NCI-H2196 treated with DMSO at 0.1 percent for 48 hours (cell line): ENCODE data around the gene CER1.
"Not testable (repeated sequence)": the region's sequence is repeated elsewhere in the genome, so short reads cannot be mapped to it uniquely, and the experiment has no call there.

ENCODE experiments used
- DNase-seq: peaks from one replicate; lab custom pipeline; 2025; ENCODE audit not compliant: unreplicated experiment; lab: John Stamatoyannopoulos, UW

Gene CER1

DNA sequence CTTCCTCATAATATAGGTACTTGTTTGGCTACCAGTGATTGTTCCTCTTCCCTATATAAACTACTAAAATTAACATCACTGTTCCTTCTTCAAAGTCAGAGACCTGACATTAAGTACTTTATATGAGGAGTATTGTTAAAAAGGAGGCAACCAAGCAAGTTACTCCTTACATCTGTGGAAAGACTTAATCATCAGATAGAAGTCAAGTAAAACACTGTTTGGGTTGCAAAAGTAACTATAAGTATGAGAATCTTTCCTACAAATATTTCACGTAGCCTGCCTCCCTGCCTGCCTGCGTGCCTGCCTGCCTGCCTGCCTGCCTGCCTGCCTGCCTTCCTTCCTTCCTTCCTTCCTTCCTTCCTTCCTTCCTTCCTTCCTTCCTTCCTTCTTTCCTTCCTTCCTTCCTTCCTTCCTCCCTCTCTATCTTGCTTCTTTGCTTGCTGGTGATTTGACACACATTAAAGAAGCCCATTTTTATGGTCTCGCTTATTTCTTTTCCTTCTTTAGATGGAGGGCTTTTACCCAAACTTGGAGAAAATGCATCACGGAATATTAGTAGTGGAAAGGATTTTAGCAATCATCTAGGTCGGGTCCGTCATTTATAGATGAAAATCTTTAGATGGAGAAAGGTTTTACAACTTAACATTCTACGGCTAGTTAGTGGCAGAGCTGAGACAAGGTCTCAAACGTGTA, 3.2 kb downstream of the CER1 start:
- DNase-seq = no peak

DNA sequence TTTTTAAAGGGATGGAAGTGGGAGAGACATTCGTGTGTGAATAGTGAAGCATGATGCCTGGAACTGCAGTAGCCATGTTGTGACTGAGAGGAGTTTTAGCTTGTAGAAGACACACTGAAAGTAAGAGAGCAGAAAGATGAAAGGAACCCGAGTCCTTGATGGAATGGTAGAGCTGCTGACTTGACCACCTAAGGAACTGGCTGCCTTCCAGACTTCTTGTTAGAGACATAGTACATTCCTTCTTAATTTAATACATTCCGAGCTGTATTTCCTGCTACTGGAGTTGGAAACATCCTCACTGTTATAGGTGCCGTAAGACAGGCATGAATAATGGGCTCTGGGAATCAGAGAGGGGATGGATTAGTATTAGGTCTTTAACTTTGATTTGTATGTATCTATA, 7.4 kb downstream of the CER1 start:
- no peak for DNase-seq

GRCh38 chr9:14713187-14713767, 9.3 kb downstream of the CER1 start:
- no peak for DNase-seq

DNA sequence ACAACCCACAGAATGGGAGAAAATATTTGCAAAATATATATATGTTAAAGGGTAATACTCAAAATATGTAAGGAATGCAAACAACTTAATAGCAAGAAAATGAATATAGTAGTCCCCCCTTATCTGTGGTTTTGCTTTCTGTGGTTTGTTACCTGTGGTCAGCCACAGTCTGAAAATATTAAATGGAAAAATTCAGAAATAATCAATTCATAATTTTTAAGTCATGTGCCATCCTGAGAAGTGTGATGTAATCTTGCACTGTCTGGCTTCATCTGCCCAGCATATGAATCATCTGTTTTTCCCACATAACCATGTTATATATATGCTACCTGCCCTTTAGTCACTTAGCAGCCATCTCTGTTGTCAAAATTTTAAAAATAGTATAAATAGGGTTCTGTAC, 11.7 kb downstream of the CER1 start:
- no peak for DNase-seq

DNA sequence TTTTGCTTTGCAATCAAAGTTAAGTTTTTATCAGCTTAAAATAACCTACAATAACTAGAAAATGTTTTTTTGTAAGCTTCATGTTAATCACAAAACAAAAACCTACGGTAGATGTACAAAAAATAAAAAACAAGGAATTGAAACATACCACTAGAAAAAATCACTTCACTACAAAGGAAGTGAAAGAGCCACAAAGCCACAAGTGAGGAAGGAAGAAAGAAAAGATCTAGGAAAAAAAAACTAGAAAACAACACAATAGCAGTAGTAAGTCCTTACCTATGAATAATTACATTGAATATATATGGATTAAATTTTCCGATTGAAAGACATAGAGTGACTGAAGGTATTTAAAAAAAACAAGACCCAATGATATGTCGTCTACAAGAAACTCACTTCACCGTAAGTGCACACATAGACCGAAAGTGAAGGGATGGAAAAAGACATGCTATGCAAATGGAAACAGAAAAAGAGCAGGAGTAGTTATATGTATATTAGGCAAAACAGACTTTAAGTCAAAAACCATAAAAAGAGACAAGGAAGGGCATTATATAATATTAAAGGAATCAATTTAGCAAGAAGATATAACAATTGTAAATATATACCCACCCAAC, 15.9 kb downstream of the CER1 start:
- no peak for DNase-seq

DNA sequence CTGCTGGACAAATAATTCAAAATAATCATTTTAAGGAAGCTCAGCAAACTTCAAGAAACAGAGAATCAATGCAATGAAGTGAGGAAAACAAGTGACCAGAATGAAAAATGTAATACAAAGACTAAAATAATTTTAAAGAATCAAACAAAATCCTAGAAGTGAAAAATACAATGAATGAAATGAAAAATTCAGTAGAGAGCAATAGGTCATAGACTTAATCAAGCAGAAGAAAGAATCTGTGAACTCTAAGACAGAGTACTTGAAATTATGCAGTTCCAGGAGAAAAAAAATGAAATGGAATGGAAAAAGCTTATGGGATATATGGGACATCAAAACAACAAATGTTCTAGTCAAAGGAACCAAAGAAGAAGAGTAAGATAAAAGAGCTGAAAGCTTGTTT, 17.5 kb downstream of the CER1 start:
- DNase-seq = no peak

DNA sequence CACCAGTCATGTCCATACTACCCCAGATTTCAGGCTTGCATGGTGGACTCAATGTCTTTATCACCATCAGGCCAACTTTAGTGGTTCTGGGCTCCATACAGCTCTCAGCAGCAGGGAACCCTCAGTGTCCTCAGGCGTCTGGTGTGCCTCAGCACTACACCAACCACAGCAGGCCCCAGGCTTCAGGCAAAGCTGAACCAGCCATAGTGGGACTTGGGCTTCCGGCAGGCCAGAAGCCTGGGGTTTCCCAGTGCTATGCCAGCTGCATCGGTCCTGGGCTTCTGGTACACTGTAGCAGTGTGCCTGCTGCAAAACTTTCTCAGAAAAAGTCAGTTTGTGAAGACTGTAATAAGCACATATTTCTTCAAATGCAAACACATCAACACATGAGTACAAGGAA, 18.3 kb downstream of the CER1 start:
- DNase-seq = no peak

DNA sequence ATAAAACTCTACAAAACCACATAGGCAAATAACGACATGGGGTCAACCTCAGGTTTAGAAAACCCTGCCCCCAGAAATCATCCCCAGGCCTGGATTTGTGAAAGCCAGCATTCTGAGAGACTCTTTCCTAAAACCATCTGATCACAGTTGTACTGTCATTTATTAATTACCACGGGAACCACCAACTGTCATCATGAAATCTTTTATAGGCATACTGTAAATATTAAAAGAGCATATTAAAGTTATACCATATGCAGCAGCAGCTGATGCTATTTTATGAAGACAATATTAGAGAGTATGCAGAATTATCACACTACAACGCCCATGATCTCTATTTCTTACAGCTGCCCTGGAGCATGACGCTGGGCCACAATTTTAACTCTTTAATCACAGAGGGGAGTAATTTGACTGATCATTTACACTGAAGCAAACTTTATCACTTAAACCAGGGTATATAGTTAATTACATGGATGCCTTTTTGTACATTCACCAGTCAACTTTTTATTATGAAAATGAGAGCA, 20.3 kb downstream of the CER1 start:
- DNase-seq = no peak

DNA sequence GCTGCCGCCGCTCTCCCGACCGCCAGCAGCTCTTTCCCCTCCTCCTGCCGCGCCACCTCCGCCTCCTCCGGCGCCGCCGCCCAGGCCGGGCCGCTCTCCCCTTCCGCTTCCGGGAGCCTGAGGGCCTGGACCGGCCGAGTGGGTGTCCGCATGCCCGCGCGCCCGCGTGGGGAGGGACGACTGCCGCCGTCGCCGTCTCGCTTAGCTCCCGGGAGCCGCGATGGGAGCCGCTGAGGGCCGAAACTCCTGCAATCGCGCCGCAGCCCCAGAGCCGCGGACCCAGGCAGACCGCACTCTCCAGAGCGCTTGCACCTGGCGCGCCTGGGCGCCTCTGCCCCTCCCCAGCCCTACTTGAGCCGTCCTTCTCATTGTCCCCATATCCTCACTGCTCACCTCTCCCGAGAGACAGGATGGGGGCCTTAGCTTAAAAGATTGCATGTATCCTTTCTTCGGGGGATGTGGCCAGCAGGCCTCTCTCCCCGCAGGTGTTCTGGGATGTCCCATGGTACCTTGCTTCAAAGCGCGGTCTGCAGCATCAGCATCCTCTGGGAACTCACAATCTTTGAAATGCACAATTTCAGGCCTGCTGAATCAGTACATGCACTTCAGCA, 29.2 kb downstream of the CER1 start, which contains the start of gene ZDHHC21:
TSS of gene ZDHHC21 (minus strand) at position 182 of the 611 bp plus-strand sequence. CDS start 19,092 bp downstream, outside the sequence.
- DNase-seq = peak; percentile 86

GRCh38 chr9:14692470-14693250, 29.9 kb downstream of the CER1 start:
- DNase-seq = peak; percentile 75

- DNase-seq = no peak
Measured at GRCh38 chr9:14690948-14691730, 31.4 kb downstream of the CER1 start.

- no peak for DNase-seq
Measured at GRCh38 chr9:14687042-14687719, 35.4 kb downstream of the CER1 start.

DNA sequence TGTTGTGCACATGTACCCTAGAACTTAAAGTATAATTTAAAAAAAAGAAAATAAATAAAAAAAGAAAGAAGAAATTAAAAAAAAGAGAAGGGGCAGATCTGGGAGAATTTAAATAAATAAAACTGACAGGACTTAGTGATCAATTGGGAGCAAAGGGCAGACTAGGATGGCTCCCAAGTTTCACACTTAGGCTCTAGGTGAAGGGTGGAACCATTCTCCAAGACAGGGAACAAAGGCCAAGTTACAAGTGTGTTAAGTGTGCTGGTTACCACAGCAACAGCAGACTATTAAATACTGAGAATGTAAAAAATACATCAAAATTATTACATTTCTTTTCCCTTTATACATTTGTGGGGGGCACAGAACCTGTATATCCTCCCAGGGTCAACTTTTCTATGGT, 36.4 kb downstream of the CER1 start:
- no peak for DNase-seq

- DNase-seq = not testable (repeated sequence)
Measured at GRCh38 chr9:14682616-14683015, 39.9 kb downstream of the CER1 start.

DNA sequence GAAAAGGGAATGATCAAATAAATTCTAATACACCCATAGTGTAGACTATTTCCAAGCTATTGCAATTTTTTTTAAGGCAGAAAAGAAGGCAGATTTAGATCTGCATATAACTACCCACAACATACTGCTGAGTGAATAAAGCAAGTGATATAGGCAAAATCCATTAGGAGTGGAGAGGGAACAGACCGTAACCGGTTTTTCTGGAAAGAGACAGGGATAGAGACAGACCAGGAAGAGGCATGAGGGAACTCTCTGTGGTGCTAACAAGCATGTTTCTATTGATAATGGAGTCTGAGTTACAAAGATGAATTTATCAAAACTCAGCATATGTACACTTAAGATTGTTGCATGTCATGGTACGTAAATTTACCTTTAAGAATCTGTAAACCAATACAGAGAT, 43.8 kb downstream of the CER1 start:
- no peak for DNase-seq

GRCh38 chr9:14677872-14678271, 44.7 kb downstream of the CER1 start:
- no peak for DNase-seq

GRCh38 chr9:14677396-14677795, 45.1 kb downstream of the CER1 start:
- no peak for DNase-seq

- DNase-seq = no peak
Measured at GRCh38 chr9:14674630-14675029, 47.9 kb downstream of the CER1 start.

DNA sequence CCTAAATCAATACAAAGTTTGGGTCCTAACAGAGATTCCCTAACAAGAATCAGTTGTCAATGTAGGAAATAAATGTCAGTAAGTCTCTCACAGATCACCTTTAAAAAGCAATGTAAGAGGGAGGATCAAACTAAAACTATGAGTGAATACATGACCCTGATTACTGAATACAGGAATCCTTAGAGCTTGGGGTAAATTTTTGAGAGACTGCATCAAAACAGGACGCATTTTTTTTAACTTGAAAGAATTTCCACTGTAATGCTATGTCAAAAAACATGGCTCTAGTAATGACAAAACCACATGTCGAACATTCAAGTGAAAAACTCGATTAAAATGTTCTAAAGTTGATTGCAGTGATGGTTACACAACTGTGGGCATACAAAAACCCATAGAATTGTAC, 51.2 kb downstream of the CER1 start:
- no peak for DNase-seq

DNA sequence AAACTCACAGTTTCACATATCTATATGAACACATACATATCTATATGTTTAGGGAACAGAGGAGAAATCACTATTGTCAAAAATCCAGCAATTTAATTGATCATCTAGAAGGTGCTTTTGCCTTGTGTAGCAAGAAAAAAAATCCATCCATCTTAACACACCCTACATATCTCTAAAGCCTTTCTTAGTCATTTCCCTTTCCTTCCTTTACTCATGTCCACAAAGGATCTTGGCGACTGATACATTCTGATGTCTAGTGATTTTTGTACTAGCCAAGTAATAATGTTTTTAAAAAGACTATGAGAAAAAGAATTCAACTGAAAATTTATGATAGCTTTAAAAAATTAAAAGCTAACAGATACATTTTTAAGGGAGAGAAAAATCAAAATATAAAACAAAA, 51.8 kb downstream of the CER1 start:
- no peak for DNase-seq
